Measurements from ENCODE around the gene HS2ST1.

Gene HS2ST1

DNA sequence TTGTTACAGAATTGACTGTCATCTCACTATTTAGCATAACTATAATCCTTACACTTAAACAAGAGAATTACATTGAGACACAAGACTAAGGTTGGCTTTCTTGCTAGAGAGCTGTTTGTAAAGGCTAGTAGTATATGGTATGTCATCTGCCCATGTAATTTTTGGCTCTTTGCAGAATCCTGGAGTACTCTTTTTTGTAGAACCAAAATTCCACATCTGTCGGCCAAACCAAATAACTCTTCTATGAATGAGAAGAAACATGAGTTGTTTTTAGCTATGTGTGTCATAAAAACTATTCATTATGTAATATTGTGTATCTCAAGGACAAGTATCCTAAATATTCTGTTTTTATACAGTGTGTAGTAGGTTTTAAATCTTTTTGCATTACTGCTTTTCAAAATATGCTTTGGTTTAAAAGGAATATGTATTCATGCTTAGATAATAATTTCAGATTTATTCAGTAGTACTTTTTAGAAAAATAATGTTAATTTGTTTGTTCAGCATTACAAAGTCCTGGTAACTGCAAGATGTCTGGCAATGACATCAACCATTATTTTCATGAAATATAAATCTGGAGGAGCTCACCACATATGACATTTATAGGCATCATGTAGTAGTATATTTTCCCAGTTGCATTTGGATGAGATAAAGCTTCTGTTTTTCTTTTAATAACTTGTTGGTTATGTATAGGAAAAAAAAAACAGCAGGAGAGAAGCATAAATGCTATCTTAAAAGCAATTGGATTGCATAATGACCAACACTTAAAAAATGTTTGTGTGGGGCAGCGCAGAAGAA lies 159.8 kb downstream of the HS2ST1 start:
- no peak for DNase-seq

DNA sequence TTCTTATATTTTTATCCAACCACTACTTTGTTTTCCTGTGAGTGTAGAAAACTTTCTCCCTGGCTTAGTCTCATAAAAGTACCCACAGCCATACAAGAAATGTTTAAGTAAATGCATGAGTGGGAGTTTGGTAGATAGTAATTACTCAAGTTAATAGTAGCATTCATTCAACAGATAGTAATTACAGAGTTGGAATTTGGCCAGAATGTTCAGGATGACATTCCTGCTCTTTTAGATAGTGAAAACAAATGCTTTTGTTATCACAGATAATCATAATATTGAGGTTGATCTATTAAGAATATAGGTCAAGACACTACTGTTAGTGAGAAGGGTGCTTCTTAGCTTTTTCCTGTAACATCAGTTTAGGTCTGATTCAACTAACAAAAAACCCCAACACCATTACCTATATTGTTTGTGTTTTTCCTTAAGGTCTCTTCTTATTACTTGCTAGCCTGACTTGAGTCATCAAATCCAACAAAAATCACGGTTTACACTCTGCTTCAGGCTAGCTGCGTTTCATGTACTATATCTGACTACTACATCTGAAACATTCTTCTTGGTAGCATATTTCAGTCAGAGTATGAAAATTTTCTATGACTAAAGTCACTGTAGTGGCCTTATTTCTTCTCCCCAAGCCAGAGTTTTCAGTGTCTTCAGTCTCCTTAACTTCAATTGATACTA lies 163.7 kb downstream of the HS2ST1 start:
- DNase-seq: no peak

DNA sequence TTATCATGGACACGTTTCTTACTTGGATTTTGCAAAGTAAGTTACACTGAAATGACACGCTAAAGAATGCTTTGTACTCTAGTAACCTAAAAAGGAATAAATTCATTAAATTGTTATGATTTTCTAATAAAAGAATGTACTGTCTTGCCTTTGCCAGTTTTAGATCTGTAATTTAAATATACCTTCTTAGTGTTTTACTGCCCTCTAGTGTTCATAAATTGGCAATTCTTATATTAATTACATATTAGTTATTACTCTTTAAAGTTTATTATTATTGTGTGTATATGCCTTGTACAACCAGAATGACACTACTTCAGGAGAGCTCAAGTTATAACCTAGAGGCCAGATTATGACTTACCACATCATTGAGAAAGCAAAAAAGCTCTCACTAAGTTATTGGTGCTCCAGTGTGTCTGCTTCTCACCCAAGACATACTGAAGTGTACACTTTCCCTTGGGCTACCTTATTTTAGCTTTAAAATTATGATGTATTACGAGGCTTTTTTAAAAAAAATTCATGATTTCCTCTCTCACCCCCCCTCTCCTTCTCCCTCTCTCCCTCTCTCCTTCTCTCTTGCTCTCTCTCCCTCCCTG lies 169.9 kb downstream of the HS2ST1 start:
- DNase-seq: no peak

DNA sequence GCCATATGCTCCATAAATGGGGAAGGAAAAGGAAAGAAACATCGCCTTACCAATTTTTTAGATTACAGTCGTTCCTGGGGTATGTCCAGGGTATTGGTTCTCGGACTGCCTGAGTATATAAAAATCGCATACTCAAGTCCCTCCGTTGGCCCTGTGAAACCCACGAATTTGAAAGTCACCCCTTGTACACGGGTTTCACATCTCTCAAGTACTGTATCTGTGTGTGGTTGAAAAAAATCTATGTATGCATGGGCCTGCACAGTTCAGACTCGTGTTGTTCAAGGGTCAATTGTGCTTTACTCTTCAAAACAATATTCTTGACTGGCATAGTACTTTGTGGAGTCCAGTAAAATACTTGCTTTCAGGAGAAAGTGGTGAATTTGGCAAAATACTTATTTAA lies 171.7 kb downstream of the HS2ST1 start:
- DNase-seq: no peak

DNA sequence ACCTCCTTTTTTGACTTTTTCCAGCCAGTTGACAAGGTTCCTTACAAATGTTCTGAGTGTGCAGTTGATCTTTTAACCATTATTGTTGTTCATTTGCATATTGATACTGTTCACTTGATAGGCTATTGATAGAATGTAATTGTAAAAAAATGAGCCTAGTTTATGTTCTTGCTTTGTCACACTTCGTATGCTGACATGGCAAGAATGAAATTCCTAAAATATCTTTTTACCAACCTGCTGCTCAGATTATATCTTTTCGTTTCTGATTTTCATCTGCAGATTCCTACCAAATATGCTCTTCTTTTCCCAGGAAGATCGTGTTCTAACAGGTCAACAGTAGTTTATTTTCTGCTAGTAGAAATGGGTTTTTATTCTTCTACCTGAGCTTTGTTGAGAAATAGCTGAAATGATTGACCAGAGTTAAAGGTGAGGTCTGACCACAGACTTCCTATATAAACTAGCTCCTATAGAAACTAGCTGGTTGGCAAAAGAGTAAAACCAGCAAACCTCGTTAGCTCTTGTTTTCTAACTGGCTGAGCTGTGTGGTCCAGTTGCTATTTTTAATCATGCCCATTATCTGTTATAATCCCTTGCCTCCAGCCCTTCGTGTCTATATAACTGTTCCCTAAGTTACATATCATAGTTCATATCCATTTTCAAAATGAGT lies 174.8 kb downstream of the HS2ST1 start:
- DNase-seq: no peak

DNA sequence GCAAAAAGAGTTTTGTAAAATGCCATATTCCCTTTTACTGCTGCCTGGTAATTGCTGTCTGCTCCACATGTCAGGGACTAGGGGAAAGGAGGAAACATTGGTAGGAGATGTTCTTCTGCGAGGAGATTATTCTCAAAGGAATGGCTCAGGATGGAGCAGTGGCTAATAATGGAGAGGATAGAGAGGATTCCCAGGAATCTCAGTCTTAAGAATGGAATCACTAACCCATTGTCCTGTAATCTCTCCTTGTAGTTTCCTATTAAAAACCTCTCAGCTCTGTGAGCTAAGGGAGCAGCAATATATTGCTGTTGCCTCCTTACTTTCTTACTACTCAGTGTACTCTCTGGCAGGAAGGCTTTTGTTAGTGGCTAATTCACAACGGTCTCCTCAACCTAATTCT lies 175.4 kb downstream of the HS2ST1 start:
- no peak for DNase-seq

DNA sequence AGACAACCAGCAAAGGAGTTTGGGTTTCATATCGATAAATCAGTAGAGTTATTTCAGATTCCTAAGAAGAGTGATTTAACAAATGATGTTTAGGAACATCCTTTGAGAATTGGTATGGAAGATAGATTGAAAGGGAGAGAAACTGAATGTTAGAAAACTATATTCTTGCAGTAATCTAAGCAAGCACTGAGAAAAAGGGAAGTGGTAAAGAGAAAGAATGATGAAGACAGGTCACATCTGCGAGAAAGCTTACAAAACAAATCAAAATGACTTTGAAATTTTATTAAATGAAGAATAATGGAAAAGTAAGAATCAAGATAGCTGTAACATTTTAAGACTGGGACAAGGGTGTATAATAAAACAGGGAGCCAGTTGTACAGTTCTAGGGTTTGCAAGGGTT lies 177.0 kb downstream of the HS2ST1 start:
- no peak for DNase-seq

DNA sequence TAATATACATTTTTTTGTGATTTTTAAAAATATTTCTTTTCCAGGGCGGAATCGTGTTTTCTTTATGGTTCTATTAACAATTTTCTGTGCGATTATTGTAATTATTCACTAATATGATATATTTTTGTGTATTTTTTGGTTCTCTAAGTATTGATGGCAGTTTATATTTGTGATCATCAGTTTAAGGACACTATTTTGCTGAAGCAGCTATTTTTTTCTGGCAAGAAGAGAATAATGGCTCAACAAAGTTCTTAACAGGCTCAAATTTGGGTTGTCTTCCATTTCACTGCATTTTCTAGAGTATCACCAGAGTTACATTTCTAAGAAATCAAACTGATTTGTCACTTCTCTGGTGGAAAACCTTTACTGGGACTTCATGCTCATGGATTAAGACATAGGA lies 178.4 kb downstream of the HS2ST1 start:
- no peak for DNase-seq

DNA sequence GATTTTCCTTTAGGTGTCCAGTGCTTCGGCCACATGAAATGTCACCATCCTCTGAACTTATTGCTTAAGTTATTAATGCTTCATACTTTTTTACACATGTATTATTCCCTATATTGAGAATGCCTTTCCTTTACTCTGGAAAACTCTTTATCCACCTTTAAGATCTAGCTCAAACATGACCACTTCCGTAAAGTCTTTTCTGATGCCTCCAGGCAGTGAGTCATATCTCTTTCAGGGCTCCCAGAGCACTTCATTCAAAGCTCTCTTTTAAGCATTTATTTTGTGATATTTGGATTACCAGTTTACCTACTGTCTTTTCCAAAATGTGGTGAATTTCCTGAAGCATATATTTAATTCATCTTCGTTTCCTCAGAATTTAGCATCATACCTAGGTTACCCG lies 178.9 kb downstream of the HS2ST1 start:
- DNase-seq: no peak

DNA sequence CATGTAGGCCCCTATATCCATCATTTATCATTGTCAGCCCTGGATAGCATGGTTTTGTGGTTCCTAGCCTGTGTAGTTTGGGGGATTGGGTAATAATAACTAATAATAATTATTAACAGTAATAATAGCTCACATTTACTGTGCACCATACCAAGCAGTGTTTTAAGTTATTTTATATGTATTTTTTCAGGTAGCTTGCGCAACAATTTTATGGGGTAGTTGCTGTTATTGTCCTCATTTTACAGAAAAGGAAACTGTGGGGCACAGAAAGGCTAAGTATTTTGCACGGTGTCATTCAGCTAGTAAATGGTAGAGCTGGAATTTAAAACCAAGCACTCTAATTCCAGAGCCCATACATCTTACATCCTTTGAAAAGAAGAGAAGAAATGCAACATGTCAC lies 179.8 kb downstream of the HS2ST1 start:
- no peak for DNase-seq

DNA sequence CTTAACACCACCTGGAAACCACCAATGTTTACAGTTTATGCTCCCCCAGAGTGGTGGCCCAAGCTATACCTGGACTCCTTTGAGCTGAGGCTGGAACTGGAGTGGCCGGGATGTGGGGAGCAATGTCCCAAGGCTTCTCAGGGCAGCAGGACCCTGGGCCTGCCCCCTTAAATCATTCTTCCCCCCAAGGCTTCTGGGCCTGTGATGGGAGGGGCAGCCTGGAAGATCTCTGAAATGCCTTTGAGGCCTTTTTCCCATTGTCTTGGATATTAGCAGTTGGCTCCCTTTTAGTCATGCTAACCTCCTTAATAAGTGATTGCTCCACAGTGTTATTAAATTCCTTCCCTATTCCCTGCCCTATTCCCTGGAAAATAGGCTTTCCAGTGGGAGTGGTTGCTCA lies 185.8 kb downstream of the HS2ST1 start:
- no peak for DNase-seq

DNA sequence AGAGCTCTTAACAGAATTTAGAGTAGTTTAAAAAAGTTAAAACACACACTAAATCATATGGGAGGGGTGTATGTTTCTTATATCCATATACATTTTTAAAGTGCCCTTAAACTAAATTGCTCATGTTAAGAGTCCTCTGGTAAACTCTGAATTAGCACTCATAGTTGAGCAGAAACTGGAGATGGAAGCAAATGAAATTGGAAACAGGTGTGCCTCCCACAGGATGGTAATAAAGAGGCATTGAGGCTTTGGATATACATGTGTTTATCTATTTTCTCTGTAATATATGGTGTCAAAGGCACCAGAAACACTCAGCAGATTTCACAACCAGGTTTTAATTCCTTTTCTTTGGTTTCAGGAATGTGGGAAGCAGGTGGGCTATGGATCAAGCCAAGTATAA lies 188.6 kb downstream of the HS2ST1 start:
- DNase-seq: no peak

DNA sequence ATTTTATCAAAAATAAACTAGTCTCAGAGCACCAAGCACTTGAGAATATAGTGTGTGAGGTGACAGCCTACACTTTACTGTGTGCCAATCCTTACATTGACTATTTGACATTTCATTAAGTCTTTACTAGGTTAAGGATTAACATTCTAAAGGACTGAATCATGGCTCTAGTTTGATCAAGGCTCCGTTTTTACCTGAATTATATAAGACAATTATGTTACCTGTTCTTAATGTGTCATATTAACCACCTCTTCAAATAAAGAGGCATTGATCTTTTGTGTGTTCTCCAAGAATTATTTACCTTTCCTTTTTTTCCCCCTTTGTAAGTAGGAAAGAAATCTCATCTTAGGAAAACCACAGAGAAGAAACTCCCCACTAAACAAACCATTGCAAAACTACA lies 189.7 kb downstream of the HS2ST1 start:
- DNase-seq: no peak

DNA sequence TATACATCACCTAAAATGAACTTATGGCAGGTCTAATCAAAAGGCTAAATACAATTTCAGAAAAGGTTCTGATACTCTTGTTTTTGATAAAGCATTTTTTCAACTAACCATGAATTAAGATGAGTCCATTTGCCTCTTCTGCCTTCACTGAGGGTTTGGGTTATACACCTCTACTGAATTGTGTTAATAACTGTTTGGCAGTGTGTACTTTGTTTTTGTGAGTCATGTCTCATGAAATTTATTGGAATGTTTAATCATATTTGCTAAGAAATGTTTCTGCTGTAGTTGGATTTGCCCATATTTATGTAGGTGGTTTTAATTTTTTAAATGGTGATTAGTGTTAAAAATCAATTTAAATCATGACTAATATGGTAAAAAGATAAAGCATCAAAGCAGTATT lies 190.5 kb downstream of the HS2ST1 start:
- no peak for DNase-seq

DNA sequence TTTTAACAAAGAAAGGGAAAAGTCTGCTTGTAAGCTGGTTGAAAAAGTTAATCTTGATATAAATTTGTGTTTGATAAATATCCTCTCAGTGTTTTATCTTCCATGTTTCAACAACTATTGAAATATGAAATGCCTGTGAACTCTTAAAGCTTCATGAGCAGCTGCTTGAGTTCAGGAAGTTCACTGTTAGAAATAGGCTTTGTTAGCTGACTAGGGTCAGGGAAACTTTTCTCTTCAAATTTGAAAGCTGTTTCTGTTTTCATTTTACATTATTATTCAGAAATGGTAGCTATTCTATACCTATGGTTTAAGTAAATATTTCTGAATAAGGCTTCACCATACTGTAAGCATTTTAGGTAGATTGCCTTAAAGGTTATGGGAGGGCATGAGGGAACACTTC lies 191.7 kb downstream of the HS2ST1 start:
- DNase-seq: no peak

DNA sequence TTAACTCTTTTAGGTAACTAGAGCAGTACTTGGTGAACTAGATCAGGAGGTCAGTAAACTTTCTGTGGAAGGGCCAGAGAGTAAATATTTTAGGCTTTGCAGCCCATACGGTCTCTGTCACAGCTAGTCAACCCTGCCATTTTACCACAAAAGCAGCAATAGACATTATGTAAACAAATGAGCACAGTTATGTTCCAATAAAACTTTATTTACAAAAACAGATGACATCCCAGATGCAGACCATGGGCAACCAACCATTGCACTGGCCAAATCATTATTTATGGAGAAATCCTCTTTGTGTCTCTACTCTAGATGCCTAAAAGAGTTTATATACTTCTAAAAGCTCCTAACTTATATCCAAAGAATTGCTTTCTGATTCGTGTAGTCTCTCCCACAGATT lies 192.4 kb downstream of the HS2ST1 start:
- DNase-seq: no peak

DNA sequence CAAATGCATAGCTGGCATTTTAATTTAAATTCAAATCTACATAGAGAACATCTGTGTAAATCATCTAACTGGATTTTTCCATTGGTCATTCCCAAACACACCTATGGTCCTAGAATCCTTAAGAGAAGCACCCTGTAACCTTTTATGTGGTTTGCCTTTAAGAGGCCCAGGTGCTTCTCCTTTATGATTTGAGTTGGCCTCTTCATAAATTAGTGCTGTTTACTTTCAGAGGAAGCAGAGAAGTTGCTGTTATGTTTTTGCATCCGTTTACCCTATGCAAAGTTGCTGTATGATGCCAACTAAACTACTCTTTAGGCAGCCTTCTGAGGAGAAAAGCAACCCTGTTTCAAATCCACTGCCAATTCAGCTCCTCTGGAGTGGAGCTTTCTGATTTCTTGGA lies 193.8 kb downstream of the HS2ST1 start:
- DNase-seq: no peak

DNA sequence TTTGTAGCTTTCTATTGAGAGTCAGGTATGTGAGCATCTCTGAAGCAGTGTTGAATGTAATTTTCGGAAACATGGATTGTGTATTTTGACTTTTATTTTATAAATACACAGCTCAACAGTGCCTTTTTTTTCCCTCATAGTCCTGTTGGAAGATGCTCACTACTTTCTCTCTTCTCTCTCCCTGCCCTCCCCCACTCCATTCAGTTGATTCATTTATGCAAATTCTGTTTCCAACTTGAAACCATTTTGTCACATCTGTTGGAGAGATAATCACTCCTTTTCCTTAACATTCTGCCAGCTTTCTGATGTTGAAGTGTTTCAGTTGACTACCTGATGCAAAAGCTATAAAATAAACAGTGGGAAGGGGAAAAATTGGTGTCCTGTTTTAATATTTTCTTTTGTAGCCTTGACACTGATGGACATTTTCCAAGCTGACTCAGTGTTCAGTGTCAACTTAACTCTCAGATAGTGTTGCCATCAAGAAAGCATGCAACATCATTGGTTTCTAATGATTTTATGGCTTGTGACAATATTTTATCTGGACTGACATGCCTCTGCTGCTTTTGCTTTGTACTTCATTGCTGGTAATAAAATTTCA lies 194.5 kb downstream of the HS2ST1 start:
- DNase-seq: no peak

DNA sequence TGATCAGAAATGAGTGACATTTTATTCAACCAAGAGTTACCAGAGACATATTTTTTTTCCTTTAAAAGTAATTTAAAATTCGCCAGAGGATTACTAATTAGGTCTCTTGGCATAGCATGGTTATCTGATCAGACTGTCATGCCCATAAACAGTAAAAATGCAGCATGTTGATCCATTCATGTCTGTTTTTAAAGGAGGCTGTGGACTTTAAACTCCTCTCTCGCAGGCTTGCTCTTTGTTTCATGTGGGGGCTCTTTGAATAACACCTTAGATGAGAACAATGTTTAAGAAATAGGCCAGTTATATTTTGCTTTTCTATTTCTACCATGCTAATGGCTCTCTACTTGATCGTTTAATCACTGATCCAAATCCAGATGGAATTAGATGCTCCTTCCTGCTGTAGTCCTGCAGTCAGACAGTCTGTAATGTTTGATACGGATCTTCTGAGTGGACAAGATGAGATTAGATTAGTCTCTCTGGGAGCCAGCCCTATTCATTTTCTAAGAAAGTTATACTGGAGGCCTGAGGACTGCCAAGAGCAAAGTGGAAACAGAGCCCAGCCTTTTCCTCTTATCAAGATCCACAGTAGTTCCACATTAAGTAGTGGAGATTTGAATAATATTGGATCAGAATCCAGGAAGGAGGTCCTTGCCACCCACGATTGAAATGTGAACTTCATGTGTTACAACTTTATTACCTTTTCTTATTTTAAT lies 197.4 kb downstream of the HS2ST1 start:
- no peak for DNase-seq

DNA sequence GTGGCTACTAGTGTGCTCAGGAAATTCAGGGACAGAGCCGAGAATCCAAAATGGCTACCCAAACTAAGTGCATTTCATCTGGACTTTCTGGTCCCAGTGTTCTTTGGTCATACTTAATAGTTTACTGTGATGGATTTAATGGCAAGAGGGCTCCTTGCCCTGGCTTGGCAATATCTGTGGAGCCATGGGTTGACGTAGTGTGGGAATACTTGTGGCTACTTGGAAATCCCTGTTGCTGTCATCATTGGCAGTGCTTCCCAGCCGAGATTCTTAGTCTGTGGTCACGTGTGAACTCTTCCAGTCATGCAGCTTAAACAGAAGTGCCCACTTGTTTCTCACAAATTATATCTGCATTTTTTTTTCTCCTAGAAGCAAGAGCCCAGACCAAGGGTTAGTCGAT lies 198.9 kb downstream of the HS2ST1 start:
- no peak for DNase-seq

DNA sequence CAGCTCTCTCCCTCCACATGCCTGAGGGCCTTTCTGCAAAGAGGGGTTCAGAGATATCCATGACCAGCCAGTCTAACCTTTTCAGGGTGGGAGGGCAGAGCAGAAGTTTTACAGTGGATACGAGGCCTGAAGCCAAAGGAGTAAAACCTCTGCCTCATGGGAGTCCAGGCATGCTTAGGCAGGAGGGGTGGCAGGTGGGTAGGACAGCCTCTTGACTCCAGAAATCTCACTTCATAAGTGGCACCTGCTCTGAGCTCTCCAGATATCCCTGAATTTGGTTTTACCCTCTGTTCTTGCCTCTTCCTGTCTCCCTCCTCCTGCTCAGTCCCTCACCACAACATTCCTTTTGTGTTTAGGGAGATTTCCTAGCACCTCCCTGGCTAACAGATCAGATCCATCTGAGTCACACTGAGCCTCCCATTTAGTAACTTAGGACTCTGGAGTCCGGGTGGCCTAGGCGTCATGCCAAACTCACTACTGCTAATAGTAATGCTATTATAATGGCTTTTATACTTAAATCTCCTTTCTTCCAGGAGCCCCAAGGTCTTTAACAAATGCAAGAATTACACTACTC lies 201.0 kb downstream of the HS2ST1 start:
- DNase-seq: no peak

DNA sequence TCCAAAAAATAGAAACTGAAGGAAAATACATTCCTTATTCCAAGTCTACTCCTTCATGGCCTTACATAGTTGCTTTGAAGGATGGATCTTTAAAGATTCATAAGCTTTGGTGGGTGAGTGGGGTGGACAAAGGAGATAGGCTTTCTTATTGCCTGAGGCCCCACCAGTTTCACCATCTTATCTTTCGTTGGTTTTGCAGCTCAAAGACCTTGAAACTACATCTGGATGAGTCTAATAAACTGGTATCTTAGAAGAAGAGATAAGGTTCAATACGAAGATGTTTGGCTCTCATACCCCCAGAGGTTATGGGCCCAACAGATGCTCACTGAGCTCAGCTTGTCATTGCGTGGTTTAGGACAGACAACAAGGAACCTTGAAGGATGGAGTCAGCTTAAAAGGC lies 201.5 kb downstream of the HS2ST1 start:
- no peak for DNase-seq
